GM21381 (cell line): ENCODE results near the gene ESPL1.

Source experiments
- ATAC-seq: cut with Tn5 transposase; IDR thresholded peaks from one replicate; pipeline ENCODE4 v1.9.1; 2021; ENCODE audit warnings: mild to moderate bottlenecking, moderate library complexity; ENCODE audit not compliant: unreplicated experiment

Gene ESPL1

DNA sequence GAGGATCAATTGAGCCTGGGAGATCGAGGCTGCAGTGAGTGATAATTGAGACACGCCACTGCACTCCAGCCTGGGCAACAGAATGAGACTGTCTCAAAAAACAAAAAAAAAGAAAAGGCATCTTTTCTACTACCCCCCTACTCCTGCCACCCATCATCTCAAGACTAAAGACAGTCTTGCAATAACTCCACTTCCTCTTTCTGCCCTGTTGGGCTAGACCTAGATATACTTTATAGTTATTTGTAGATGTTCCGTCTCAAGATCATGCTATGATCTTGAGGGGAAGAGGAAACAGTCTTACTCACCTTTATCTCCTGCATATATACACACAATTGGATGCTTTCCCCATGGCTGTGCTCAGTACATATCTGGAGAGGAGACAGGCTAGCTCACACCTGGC, 12.1 kb upstream of the ESPL1 start:
- ATAC-seq: no peak

DNA sequence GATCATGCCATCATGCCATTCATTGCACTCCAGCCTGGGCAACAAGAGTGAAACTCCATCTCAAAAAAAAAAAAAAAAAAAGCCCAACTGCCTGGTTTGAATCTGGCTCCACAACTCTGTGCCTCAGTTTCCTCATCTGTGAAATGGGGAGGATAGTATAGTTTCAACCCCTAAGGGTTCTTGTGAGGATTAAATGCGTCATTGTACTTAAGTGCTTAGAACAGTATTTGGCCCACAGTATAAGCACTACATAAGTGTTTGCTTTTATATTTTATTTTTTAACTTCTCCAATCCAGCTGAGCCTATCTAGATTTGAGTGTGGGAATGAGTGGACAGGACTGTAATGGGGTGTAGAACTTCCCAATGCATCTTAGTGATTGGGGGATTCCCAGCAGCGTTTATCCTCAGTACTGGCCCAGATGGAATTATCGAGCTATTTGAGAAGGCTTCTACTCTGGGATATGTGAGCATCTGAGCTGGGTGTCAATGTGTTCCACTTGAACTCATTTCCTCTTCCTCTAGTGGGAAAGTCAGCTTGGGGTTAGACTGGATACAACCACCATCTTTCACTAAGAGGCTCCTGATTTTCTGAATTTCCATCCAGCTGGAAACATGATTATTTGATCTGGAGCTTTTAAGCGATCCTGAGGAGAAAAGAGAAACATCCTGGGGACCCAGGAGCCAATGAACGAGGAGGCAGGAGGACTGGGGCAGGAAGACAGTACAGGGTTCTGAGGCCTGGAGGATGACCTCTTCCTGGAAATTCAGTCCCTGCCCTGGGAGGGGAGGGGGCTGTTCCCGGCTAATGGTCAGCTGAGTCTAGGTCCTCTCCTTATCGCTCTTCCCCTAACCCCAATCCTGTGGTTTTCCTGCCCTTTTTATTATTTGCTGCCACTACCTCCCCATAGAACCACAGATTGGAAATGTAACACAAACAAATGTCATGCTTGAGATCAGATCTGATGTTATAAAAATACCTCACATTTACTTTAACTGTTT, 9.3 kb upstream of the ESPL1 start:
- ATAC-seq: no peak

DNA sequence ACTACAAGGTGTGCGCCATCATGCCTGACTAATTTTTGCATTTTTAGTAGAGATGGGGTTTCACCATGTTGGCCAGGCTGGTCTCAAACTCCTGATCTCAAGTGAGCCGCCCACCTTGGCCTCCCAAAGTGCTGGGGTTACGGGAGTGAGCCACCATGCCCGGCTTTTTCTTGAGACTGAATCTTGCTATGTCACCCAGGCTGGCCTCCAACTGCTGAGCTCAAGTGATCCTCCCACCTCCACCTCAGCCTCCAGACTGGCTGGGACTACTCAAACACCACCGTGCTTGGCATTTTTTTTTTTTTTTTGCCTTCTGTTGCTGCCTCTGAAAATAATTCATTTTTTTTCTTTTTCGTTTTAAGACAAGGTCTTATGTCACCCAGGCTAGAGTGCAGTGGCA, 8.2 kb upstream of the ESPL1 start:
- no peak for ATAC-seq

DNA sequence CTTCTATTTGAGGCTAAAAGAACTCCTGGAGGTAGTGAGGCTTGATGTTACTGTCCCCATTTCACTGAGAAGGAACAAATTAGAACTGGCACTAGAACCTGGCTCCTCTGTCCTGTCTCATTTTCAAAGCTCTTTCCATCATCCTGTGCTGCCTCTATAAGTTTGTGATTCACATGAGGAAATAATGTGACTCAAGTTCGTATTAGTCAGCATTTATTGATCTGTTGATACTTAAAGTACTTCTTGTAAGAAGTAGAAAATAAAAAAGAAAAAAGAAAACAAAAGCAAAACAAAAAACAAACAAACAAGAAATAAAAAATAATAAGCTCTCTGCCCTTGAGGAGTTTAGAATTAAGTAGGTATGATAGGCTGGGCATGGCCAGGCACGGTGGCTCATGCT, 2.3 kb upstream of the ESPL1 start:
- ATAC-seq: no peak

DNA sequence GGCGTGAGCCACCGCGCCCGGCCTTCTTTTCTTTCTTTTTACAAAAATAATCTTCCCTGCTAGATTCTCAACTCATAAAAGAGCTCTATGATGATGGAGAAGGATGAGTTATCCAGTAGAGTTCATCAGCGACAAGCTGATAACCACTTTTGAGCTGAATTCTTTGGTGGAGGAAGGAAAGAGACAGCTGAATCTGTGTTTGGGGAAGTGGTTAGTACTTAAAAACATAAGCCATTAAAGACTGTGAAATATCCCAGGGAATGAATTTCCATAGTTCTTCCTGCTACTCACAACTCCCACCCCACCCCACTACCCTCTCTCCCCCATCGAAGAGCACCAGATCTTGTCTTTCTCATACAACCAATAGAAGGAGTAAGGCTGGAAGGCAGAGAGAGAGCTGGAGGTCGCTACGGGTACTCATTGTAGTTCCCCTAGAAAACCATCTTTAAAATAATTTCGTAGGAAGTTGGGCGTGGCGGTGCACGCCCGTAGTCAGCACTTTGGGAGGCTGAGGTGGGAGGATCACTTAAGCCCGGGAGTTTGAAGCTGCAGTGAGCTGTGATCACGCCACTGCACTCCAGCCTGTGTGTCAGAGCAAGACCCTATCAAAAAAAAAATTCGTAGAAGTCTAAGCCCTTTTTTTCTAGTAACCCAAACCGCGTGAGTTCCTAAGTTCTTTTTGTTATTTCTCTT, 647 bp upstream of the ESPL1 start:
- no peak for ATAC-seq

DNA sequence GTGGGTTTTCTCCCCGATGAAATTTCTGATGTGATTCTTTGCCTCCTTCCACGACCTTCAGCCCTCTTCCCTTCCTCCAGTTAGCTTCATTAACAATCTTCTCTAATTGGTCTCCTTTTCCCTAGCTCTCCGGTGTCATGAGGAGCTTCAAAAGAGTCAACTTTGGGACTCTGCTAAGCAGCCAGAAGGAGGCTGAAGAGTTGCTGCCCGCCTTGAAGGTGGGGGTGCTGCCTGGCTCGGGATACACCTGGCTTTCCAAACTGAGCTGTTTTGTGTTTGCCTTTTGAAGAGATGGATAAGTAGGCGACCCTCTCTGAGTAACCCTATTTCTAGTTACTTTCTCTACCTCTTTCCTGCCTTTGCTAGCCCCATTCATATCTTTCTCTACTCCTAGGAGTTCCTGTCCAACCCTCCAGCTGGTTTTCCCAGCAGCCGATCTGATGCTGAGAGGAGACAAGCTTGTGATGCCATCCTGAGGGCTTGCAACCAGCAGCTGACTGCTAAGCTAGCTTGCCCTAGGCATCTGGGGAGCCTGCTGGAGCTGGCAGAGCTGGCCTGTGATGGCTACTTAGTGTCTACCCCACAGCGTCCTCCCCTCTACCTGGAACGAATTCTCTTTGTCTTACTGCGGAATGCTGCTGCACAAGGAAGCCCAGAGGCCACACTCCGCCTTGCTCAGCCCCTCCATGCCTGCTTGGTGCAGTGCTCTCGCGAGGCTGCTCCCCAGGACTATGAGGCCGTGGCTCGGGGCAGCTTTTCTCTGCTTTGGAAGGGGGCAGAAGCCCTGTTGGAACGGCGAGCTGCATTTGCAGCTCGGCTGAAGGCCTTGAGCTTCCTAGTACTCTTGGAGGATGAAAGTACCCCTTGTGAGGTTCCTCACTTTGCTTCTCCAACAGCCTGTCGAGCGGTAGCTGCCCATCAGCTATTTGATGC, 797 bp downstream of the ESPL1 start:
- no peak for ATAC-seq

DNA sequence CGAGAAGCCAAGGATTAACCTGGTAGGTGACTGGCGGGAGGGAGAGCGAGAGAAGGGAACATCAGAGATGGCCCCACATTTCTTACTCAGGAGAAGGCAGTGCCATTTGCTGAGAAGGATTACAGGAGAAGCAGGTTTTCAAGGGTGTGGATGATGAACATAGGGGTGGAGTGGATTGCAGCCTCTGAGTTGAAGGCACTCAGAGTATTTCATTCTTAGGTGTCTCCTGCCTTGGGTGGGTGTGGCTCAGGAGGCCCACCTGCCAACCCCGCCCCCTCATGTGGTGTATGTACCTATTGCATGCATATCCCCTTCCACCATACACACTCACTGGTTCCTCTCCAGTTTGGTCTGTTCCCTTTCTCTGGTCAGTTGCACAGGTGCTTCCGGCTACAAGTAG, 6.3 kb downstream of the ESPL1 start:
- no peak for ATAC-seq

DNA sequence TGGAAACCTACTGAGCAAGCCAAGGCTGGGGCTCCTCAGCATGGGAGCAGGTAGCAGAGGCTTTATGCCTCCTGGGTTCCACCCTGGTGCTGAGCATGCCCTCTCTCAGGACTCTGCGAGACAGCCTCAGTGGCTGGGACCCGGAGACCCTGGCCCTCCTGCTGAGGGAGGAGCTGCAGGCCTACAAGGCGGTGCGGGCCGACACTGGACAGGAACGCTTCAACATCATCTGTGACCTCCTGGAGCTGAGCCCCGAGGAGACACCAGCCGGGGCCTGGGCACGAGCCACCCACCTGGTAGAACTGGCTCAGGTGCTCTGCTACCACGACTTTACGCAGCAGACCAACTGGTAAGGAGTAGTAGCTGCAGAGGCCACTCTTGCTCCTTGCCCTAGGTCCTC, 8.4 kb downstream of the ESPL1 start:
- no peak for ATAC-seq

DNA sequence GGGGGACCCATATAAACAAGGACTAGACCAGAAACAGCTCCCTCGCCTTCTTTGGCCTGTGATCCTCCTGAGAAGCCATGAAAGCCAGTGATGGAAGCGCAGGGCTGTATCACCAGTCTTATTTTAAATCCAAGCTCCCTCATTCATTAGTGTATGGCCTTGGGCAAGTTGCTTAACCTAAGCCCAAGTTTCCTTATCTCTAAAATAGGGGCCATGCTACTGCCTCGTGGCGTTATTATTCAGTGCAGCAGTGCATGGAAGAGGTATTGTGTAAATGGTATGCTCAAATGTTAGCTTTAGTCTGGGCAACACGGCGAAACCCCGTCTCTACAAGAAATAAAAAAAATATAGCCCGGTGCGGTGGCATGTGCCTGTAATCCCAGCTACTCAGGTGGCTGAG, 9.9 kb downstream of the ESPL1 start:
- no peak for ATAC-seq

DNA sequence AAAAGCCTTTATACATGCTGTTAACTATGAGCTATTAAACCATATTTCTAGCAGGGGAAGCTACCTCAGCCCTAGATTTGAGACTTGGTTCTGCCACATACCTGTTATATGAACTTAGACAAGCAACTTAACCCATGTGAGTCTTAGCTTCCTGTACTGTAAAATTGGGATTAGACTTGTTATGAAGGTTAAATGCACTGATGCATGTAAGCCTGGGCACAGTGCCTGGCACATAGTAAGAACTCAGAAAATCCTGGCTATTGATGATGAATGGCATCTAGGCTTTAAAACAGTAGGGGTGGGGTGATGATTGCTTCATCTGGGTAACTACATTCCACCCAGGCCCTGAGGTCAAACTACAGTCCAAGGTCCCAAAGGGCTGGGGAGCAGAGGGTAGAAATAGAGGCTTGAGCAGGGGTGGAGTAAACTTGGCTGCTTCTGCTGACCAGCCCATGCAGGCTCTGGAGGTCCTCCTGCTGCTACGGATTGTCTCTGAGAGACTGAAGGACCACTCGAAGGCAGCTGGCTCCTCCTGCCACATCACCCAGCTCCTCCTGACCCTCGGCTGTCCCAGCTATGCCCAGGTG, 11.3 kb downstream of the ESPL1 start:
- no peak for ATAC-seq

DNA sequence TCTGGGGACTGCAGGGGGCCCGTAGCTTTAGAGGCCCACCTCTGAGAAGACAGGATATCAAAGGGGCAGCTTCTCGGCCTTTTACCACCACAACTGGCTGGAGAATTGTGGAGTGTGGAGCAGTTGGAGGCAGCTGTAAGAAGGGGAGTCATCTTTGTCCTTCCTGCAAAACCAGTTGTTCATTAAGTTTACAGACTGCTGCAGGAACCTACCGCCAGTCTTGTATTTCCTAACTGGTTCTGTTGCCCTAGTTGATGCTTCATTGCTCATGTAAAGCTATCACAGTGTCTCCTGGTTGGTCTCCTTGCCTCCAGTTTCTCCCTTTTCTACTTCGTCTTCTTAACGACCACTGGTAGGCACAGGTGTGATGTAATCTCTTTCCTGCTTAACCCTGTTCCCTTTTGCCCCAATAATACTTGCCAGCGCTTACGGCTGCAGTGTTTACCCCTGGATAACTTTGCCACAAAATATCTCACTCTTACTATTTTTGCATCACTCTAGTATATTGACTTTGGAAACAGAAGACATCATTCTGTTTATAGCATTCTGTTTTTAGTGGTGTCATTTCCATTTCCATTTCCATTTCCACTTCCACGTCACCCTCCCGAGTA, 11.9 kb downstream of the ESPL1 start:
- no peak for ATAC-seq

DNA sequence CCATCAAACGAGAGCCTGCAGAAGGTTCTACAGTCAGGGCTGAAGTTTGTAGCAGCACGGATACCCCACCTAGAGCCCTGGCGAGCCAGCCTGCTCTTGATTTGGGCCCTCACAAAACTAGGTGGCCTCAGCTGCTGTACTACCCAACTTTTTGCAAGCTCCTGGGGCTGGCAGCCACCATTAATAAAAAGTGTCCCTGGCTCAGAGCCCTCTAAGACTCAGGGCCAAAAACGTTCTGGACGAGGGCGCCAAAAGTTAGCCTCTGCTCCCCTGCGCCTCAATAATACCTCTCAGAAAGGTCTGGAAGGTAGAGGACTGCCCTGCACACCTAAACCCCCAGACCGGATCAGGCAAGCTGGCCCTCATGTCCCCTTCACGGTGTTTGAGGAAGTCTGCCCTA, 18.3 kb downstream of the ESPL1 start:
- ATAC-seq: no peak

DNA sequence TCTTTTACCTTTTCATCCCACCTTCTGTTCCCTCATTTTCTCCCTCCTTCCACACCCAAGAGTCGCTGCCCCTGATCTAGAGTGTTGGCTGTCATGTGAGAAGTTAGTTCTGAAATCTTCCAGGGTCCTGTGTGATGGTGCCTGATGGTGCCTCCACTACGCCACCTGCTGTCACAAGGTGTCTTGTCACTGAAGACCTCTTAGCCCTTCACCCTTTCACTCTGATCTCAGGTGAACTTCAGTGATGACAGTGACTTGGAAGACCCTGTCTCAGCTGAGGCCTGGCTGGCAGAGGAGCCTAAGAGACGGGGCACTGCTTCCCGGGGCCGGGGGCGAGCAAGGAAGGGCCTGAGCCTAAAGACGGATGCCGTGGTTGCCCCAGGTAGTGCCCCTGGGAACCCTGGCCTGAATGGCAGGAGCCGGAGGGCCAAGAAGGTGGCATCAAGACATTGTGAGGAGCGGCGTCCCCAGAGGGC, 19.7 kb downstream of the ESPL1 start:
- no peak for ATAC-seq

DNA sequence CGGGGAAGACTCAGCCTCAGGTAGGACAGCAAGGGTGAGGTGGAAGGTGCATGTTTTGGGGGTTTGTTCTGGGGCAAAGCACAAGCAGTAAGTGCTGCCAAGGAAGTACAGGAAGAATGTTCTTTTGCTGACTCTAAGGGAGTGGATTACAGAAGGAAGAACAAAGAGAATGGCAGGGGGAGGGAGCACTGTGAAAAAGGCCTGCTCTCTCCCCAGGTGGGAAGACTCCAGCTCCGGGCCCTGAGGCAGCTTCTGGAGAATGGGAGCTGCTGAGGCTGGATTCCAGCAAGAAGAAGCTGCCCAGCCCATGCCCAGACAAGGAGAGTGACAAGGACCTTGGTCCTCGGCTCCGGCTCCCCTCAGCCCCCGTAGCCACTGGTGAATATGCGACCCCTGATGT, 20.2 kb downstream of the ESPL1 start:
- no peak for ATAC-seq

DNA sequence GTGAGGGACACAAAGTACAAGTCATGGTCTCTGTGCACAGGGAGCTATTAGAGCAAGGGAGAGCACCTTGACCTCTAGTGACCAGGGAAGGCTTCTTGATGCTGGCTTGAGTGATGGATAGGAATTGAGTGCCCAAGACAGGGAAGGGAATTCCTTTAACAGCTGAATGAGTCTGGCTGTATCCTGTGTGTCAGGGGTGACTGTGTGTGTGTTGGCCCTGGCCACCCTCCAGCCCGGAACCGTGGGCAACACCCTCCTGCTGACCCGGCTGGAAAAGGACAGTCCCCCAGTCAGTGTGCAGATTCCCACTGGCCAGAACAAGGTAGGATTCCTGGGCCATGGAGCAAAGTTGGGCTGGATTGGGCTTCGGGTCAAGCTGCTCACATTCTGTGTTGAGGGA, 21.8 kb downstream of the ESPL1 start:
- ATAC-seq: no peak

DNA sequence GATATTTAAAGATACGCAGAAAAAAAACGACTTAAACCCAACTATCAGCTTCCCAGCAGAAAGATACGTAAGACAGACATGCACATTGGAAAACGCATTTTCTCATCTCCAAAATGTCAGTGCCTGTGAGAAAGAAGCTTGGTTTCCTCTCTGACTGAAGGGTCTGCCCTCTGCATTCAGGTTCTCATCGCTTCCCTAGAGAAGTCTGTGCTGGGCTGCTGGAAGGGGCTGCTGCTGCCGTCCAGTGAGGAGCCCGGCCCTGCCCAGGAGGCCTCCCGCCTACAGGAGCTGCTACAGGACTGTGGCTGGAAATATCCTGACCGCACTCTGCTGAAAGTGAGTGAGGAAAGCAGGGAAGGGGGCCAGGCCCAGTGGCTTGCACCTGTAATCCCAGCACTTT, 22.6 kb downstream of the ESPL1 start:
- ATAC-seq: no peak

DNA sequence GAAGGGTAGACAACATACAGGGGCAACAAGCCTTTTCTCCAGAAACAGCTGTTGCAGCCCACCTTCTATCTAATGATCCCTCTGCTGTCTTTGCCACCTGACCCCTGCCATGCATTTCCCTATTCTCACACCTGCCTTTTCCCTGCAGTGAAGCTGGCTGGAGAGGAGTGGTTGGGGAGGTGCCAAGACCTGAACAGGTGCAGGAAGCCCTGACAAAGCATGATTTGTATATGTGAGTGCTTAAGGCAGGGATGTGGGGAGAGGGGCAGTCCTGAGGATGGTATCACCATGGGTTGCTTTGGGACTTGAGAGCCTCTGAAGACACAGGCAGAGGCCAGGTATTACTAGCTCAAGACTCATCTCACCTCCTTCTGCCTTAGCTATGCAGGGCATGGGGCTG, 24.3 kb downstream of the ESPL1 start:
- ATAC-seq: no peak

DNA sequence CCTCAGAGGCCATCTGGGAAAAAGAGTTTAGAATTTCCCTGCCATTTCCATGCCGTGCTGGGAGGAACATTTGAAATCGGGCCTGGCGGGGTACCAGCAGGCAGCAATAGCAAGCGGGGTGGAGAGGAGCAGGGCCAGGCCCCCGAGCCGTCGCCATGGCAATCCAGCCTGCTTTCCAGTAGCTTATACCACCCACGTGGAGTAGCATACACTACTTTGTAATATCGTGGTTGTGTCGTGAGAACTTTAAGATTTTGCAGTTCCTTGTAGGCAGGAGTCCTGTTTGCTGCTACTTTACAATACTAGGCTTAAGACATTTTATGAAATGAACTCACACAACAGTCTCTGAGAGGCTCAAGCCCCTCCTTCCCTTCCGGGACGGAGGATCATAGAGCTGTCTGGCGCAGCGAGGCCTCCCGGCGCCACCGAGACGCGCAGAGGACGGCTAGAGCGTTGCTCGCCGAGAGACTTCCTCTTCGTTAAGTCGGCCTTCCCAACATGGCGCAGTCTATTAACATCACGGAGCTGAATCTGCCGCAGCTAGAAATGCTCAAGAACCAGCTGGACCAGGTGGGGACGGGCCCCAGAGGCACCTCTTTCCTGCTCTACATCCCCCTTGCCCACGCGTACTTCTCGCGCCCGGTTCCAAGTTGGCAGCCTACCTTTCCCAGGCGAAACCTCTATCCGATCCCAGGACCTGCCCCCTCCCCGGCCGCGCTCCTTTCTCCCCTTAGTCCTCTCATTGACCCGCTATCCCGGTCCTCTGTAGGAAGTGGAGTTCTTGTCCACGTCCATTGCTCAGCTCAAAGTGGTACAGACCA, 27.2 kb downstream of the ESPL1 start, which contains the start of gene PFDN5:
Gene PFDN5, plus strand, starts transcription at position 473 of the 821 bp plus-strand sequence. Its CDS starts 26 bp downstream, at position 499.
- ATAC-seq: peak; percentile 77

DNA sequence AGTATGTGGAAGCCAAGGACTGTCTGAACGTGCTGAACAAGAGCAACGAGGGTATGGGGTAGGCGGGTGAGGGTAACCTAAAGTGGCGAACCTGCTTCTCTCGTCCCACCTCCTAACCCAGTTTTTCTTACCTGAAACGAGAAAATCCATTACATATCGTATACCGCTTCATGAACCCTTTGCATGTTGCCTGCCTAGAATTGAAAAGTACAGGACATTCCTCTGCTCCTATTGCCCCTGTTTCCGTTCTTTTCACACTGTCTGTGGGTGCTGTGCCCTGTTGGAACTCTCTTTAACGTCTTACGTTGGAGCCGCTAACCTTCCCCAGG, 27.8 kb downstream of the ESPL1 start:
- no peak for ATAC-seq
